ENCODE data around the gene ZSCAN5B. TPM values are rescaled to one million over a fixed set of nuclear protein-coding genes. Genes with fewer than 3 reads are reported as not detected.

Gene ZSCAN5B
- total and polyA plus RNA-seq, 2 of the 13 experiments (the other 11 are each of a cell fraction or from before 2014, with no cell fraction given) = not detected

DNA sequence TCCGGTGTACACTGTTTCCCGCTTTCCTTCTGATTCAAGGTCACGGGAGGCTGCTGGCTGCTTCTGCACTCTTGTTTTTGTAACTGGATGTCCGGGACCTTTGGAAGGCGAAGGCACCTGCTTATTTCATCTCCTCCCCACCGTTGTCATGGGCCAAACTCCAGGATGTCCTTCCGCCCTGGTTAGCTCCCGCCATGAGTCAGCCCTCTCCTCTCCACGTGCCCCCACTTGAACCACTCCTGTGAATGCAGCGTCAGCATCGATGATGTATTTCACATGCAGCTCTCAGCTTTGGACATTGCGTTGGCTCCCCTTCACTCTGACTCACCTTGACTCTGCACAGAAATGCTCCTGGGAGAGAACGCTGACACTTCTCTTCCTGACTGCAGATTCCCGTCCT lies 27.3 kb downstream of the ZSCAN5B start (continued):
- TF ChIP-seq ZNF703 (CRISPR knock-in tag; IDR thresholded peaks at IDR 0.05; ENCODE audit: borderline replicate concordance) = no peak
- TF ChIP-seq KIAA2018 (CRISPR knock-in tag; IDR thresholded peaks at IDR 0.05; ENCODE audit: borderline replicate concordance) = no peak
- no peak for TF ChIP-seq ZNF121 (CRISPR knock-in tag; IDR thresholded peaks at IDR 0.05)
- TF ChIP-seq SATB2 (CRISPR knock-in tag; IDR thresholded peaks at IDR 0.05) = no peak
- peak; percentile 79 for TF ChIP-seq MED1 (CRISPR knock-in tag; IDR thresholded peaks at IDR 0.05)
- no peak; the same call in 1 of the 2 replicates for TF ChIP-seq ZKSCAN5 (CRISPR knock-in tag; IDR thresholded peaks at IDR 0.05)
- TF ChIP-seq ZNF260 (CRISPR knock-in tag; IDR thresholded peaks at IDR 0.05; ENCODE audit: borderline replicate concordance, low read depth) = no peak
- TF ChIP-seq TFDP1 (CRISPR knock-in tag; IDR thresholded peaks at IDR 0.05; ENCODE audit: borderline replicate concordance) = peak; percentile 90
- no peak for TF ChIP-seq NFKBIZ (CRISPR knock-in tag; IDR thresholded peaks at IDR 0.05)
- TF ChIP-seq FUBP1 (CRISPR knock-in tag; IDR thresholded peaks at IDR 0.05; ENCODE audit: borderline replicate concordance) = no peak
- no peak for TF ChIP-seq THAP9 (CRISPR knock-in tag; IDR thresholded peaks at IDR 0.05; ENCODE audit: borderline replicate concordance)
- peak; percentile 70 for TF ChIP-seq GABPB1 (CRISPR knock-in tag; IDR thresholded peaks at IDR 0.05)
- TF ChIP-seq FOXP1 (IDR thresholded peaks at IDR 0.05) = no peak
- TF ChIP-seq FOXP1 (CRISPR knock-in tag; IDR thresholded peaks at IDR 0.05) = peak; percentile 49; the same call in 1 of the 2 replicates
- TF ChIP-seq ZNF772 (CRISPR knock-in tag; IDR thresholded peaks at IDR 0.05) = no peak
- no peak for TF ChIP-seq NFIB (CRISPR knock-in tag; IDR thresholded peaks at IDR 0.05; ENCODE audit: borderline replicate concordance)
- TF ChIP-seq ZNF354B (CRISPR knock-in tag; IDR thresholded peaks at IDR 0.05) = no peak
